ENCODE data around the gene CSHL1.
"Not testable (repeated sequence)": the region's sequence is repeated elsewhere in the genome, so short reads cannot be mapped to it uniquely, and the experiment has no call there.

CSHL1 gene

DNA sequence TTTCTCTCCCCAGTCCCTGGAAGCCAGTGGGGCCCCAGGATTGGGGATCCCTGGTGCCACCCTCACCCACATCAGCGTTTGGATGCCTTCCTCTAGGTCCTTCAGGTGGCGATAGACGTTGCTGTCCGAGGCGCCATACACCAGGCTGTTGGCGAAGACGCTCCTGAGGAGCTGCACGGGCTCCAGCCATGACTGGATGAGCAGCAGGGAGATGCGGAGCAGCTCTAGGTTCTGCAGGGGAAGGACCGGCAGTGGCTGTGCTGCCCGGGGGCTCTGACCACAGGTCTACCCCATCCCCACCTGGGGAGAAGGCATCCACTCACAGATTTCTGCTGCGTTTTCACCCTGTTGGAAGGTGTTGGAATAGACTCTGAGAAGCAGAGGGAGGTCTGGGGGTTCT is 30.4 kb downstream of the CSHL1 start:
- H3K27ac ChIP-seq, result no peak overlapping the region
- TF ChIP-seq FOXP2 (optimal IDR thresholded peaks at IDR 0.05; ENCODE audit: control extremely low read depth, extremely low read length, insufficient read depth), result no peak
- no peak for TF ChIP-seq POLR2AphosphoS5 (IDR thresholded peaks at IDR 0.05; ENCODE audit: borderline replicate concordance, low read depth, low read length)
- TF ChIP-seq EZH2 (IDR thresholded peaks at IDR 0.05), result no peak
- DNase-seq (ENCODE audit: low read depth, low spot score), result no peak
- H3K36me3 ChIP-seq (ENCODE audit: insufficient read depth, low read length), result no peaks in the 10 kb centered on the region
- H3K9me3 ChIP-seq (ENCODE audit: low read depth, low read length), result no peaks in the 10 kb centered on the region
- no peak overlapping the region for H3K4me3 ChIP-seq
- H3K9ac ChIP-seq (ENCODE audit: insufficient read length), result no peak overlapping the region

DNA sequence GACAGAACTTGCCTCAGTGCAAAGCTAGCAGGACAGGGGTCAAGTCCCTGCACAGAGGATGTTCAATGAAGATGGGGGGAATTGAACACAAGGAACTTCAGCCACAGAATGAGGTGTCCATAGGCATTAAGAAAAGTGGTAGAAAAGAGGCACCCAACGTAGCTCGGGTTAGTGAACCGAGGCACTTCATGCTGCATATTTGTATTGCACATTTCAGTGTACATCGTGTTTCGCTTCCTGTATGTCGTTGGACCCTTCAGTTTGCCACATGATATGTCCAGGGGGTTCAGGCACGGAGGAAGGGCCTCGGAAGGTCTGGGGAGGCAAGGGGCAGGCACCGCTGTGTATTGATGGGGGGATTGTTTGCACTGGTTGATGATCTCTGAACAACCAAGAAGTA is 32.6 kb downstream of the CSHL1 start:
- H3K4me3 ChIP-seq; H3K9me3 ChIP-seq (ENCODE audit: low read depth, low read length); DNase-seq (ENCODE audit: low read depth, low spot score); H3K27ac ChIP-seq; H3K36me3 ChIP-seq (ENCODE audit: insufficient read depth, low read length); H3K9ac ChIP-seq (ENCODE audit: insufficient read length): not testable (repeated sequence)

DNA sequence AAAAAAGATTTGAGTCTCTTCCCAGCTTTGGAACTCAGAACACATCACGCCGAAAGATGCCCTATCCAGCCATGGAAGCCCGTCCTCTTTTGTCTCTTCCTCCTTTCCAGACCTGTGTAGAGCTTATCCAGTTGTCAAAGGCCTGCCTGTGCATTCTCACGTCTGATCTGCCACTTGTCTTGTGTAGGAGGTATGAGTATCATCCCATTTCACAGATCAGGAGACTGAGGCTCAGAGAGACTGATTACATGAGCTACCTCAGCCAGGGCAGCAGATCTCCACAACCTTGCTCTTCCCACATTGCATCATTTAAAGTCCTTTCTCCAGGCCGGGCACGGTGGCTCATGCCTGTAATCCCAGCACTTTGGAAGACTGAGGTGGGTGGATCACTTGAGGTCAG is 36.4 kb downstream of the CSHL1 start:
- H3K27ac ChIP-seq; H3K4me3 ChIP-seq; DNase-seq (ENCODE audit: low read depth, low spot score); H3K36me3 ChIP-seq (ENCODE audit: insufficient read depth, low read length); H3K9me3 ChIP-seq (ENCODE audit: low read depth, low read length); H3K9ac ChIP-seq (ENCODE audit: insufficient read length): not testable (repeated sequence)

DNA sequence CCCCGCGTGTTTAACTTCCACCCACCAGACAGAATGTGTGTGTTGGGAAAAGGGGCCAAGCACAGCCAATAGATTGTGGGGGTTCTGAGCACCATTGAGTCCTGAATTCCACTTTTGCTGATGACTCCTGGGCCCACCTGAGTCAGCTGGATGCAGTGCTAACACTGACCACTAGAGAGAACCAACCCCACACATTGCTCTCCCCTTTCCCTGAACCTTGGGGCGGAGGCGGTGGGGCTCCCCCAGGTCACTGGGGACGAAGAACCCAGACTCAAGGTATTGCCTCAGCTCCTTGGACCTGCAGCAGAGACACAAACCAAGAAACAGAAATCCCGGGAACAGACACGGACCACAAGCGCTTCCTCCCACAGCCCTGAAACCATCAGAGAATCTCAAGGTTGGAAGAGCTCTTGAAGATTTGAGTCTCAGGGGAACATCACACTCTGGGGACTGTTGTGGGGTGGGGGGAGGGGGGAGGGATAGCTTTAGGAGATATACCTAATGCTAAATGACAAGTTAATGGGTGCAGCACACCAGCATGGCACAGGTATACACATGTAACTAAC is 36.9 kb downstream of the CSHL1 start:
- H3K4me3 ChIP-seq; H3K36me3 ChIP-seq (ENCODE audit: insufficient read depth, low read length); H3K9ac ChIP-seq (ENCODE audit: insufficient read length); H3K27ac ChIP-seq; DNase-seq (ENCODE audit: low read depth, low spot score); H3K9me3 ChIP-seq (ENCODE audit: low read depth, low read length): not testable (repeated sequence)

DNA sequence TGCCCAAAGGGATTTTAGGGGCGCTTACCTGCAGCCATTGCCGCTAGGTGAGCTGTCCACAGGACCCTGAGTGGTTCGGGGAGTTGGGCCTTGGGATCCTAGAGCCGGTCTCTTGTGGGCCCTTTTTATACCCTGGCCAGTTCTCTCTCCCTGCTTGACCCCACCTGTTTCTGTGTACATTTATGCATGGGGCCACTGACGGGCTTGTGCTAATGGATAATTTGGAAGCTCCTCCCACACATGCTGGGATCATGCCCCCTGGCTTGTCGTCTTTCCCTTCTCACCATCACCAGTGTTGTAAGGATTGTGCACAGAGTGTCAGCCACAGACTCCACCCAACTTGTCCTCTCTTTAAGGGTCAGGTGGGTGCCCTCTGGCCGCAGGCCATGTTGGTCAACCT is 37.5 kb downstream of the CSHL1 start, which contains the start of gene CSH2:
TSS of gene CSH2 (minus strand) at position 101 of the 400 bp plus-strand sequence. CDS start at position 38, 63 bp downstream.
- not testable (repeated sequence) for H3K9me3 ChIP-seq (ENCODE audit: low read depth, low read length); H3K4me3 ChIP-seq; H3K27ac ChIP-seq; DNase-seq (ENCODE audit: low read depth, low spot score); H3K9ac ChIP-seq (ENCODE audit: insufficient read length); H3K36me3 ChIP-seq (ENCODE audit: insufficient read depth, low read length)

DNA sequence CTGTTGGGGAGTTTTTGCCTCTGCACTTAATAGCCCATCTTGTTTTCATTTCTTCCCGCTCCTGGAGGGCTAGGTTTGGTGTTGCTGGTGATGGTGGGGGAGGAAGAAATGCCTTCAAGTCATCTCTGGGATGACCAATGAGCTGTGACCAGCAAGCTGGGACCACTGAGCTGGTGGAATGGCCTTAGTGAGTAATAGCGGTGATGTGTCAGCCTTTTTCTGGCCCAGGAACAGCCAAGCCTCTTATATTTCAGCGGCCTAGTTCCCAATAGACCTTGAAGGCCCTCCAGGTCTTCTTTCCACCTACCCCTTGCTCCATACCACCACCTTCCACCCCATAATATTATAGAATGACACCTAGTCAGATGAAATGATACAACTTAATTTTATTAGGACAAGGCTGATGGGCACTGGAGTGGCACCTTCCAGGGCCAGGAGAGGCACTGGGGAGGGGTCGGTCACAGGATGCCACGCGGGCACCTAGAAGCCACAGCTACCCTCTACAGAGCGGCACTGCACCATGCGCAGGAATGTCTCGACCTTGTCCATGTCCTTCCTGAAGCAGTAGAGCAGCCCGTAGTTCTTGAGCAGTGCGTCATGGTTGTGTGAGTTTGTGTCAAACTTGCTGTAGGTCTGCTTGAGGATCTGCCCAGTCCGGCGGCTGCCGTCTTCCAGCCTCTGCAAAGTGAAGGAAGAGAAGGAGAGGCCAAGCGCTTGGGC is 39.3 kb downstream of the CSHL1 start:
- DNase-seq (ENCODE audit: low read depth, low spot score); H3K36me3 ChIP-seq (ENCODE audit: insufficient read depth, low read length); H3K4me3 ChIP-seq; H3K9ac ChIP-seq (ENCODE audit: insufficient read length); H3K9me3 ChIP-seq (ENCODE audit: low read depth, low read length); H3K27ac ChIP-seq: not testable (repeated sequence)

DNA sequence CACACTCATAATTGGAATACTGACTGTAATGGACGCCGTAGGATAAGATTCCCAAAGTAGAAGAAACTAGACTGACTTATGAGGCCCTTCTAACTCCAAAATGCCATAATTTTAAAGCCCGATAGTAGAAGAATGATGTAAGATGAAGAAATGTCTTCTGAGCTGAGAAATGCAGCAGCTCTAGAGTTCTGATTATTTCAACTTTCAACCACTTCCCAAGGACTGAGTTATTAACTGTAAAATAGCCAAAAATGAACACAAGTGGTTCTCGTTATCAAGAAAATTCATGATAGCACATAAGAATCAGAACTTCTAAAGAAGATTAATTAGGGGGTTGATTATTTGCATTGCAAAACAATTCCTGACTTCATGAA is 40.8 kb downstream of the CSHL1 start:
- H3K9me3 ChIP-seq (ENCODE audit: low read depth, low read length); H3K36me3 ChIP-seq (ENCODE audit: insufficient read depth, low read length); DNase-seq (ENCODE audit: low read depth, low spot score); H3K4me3 ChIP-seq: not testable (repeated sequence)
- Histone ChIP-seq H3K9ac (ENCODE audit: insufficient read length) (peak overlapping the region; percentile 37), H3K27ac (peak overlapping the region; percentile 71; the same call in 1 of the 2 replicates)

DNA sequence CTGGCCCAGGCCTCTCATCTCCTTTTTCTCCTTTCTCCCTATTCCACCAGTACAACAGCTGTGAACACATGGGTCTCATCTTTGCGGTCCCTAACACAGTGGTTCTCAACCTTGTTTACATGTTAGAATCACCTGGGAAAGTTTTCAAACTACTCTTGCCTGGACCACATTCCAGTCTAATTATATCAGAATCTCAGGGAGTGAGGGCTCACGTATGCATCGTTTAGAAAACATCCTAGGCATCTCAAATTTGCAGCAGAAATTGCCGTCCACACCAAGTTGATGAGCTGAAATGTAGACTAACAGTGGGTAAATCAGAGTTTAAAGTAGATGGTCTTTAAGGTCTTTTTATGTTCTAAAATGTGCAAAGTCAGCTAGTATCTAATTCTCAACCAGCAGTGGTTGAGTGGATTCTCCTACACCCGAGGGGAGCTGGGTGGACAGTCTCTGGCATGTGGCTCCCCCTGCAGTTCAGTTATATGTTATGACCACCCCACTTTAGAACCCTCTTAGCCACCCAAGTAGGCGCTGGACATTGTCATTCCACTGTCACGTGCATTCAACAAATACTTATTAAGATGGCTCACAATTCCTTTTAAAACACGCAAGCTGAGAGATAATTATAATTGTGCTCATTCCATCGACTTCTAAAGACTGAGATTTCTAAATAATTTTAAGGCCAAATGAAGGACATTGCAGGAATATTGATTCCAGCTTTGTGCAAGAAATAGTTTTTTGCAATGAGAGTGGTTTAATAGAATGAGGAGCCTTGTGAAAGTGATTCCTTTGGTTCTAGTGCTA is 41.4 kb downstream of the CSHL1 start:
- H3K4me3 ChIP-seq; H3K36me3 ChIP-seq (ENCODE audit: insufficient read depth, low read length); DNase-seq (ENCODE audit: low read depth, low spot score); H3K9me3 ChIP-seq (ENCODE audit: low read depth, low read length): not testable (repeated sequence)
- H3K9ac ChIP-seq (ENCODE audit: insufficient read length), result peak overlapping the region; percentile 37
- peak overlapping the region; percentile 71; the same call in 1 of the 2 replicates for H3K27ac ChIP-seq

DNA sequence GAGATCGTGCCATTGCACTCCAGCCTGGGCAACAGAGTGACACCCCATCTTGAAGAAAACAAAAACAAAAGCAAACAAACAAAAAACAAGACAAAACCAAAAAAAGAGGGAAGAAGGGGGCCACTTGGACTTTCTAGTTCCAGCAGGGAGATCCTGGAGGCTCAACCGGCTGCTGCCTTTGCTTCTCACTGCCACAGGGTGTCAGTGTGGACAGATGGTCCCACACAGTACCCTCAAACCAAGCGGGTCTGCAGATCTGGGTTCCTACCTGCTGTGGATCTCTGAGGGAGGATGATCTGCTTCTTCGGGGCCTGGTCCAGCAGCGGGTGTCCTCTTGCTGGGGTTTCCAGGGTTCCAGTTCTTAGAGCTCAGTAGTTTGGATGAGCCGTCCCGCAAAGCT is 44.4 kb downstream of the CSHL1 start:
- H3K4me3 ChIP-seq; DNase-seq (ENCODE audit: low read depth, low spot score); H3K9ac ChIP-seq (ENCODE audit: insufficient read length); H3K36me3 ChIP-seq (ENCODE audit: insufficient read depth, low read length); H3K9me3 ChIP-seq (ENCODE audit: low read depth, low read length); H3K27ac ChIP-seq: not testable (repeated sequence)

All from SK-N-MC (cell line).